HG02943 (cell line): ENCODE results near the gene KCNG2.

ENCODE experiments used
- ATAC-seq: cut with Tn5 transposase; IDR thresholded peaks from one replicate; pipeline ENCODE4 v1.9.1; 2021; ENCODE audit warnings: mild to moderate bottlenecking, low read depth, moderate library complexity; ENCODE audit not compliant: unreplicated experiment

The KCNG2 gene

DNA sequence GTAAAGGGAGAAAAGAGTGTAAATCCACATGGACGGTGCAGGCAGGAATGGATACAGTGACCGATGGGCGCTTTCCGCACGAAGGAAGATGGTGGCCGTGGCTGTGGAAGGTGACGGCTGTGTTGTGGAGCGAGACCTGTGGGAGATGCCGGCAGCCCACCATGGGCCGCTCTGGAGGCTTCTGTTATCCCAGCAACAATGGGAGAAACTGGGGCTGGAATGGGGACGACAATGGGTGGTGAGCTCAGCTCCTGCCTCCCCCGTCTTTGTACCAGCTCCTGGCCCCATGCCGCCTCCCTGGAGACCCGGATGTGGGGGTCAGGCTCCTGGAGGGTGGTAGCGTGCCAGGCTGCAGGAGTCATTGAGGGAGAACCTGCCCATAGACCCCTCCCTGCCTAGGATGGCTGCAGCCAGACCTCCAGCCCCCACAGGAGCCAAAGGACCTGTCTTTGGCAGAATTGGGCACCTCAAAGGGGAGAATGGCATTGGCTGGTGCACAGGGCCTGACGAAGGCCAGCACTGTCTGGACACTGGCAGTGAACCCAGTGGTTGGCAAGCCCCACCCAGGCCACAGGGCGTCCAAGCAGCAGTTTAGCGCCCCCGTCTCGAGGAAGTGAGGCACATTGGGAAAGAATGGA is 81.1 kb downstream of the KCNG2 start:
- ATAC-seq = no peak

DNA sequence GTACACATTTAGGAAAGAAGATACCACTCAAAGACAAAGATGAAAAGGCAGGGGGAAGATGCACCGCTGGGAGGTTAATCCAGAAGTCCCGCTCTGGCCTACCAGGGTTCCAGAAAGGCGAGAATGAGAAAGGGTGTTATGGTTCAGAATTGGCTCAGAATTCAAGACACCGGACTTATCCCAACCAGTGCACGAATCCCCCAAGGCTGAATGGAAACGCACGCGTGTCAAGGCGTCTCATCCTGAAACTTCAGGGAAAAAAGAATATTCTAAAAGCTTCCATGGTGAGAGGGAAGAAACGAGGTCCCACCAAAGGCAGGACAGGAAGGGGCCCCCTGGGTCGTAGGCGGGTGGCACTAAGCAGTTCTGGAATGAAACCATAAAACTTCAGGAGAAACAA is 81.8 kb downstream of the KCNG2 start:
- ATAC-seq = no peak

DNA sequence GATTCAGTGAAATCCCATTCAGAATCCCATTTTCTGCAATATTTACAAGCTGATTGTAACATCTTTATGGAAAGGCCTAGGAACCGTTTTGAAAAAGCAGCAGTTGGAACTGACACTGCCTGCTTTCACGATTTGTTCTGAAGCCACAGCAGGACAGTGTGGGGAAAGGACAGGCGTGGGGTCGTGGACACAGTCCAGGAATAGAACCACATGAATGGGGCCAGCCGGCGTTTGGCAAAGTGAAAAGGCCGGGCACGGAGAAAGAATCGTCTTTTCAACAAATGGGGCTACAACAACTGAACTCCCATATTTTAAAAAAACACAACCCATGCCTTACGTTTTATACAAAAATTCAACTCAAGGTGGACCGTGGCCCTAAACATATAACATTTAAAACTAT is 84.0 kb downstream of the KCNG2 start:
- no peak for ATAC-seq

DNA sequence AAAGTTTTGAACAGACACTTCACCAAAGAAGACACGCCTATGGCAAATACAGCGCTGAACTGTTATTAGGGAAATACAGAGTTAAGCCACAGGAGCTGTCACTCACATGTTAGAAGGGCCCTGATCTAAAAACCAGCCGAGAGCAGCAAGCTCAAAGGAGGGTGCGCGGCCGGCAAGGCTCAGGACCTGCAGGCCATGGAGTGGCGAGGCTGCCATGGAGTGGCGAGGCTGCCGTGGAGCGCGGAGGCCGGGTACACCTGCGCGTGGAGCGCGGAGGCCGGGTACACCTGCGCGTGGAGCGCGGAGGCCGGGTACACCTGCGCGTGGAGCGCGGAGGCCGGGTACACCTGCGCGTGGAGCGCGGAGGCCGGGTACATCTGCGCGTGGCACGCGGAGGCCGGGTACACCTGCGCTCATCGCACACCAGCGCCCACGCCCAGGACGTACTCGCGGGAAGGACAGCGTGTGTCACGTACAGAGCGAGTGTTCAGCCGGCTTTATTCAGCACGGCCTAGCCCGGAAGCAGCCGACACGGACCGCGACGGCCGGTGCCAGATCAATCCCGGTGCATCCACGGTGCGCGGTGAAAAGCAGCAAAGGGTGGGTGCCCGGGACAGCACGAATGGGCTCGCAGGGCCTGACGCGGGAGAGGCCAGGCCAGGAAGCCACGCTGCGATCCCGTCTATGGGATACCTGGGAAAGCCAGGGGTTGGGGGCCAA is 84.9 kb downstream of the KCNG2 start:
- no peak for ATAC-seq

DNA sequence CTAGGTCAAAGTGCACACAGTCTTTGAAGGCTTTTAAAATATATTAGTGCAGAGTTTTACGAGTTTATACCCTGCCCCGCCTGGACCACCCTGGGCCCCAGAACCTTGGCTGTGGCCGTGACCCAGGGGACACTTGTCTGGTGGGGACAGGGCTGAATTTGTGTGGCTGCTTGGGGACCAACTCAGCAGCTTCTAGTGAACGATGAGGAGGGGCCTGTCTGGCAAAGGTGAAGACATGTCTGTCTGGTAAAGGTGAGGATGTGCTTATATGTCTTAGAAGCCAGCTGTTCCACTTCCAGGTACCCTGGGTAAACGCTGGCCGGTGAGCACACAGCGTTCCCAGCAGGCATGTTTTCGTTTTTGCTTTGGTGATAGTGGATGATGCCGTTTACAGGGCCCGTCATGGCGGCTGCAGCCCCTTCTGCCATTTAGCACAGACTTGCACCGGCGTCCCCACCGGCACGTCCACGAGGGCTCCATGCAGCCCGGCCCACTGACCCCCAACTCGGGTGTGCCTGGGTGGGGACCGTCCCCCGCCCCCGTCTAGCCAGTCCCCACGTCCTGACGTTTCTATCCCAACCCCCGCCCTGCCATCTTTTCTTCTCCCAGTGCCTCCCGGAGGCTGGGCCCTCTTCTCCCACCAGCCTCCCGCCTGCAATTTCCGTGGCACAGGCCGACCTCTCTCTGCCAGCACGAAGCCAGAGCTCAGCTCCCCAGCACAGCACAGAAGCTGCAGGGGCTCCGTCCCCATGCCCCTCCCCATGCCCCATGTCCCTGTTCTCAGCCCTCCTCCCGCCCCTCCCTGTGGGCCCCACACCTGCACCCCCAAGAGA is 85.9 kb downstream of the KCNG2 start:
- no peak for ATAC-seq

DNA sequence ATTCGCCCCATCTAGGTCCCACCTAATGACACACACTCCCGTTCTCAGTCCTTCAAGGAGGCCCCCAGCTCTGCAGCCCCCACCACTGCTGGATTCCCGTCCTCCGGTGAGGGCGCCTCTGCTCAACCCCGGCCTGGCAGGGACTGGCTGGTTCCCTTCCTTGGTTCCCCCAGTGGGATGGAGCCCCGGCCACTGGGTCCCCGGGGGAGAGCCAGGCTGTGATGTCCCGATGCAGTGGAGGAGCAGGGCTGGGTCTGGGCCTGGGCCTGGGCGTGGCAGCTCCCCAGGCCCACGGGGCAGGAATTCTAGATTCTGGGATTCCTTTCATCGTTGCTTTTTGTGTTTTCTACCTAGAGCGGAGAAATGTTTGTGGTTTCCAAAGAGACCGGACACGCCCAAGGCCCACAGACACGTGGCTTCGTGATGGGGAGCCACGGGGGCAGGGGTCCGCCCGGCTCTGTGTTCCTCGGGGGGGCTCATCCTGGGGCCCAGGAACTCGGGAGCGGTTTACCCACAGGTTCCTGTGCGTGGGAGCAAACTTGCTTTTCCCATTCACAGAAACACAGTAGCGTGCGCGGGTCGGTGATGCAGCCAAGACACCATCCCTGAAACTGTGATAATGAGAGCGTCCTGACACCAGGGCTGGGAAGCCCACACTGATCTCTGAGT is 86.7 kb downstream of the KCNG2 start:
- ATAC-seq = no peak

DNA sequence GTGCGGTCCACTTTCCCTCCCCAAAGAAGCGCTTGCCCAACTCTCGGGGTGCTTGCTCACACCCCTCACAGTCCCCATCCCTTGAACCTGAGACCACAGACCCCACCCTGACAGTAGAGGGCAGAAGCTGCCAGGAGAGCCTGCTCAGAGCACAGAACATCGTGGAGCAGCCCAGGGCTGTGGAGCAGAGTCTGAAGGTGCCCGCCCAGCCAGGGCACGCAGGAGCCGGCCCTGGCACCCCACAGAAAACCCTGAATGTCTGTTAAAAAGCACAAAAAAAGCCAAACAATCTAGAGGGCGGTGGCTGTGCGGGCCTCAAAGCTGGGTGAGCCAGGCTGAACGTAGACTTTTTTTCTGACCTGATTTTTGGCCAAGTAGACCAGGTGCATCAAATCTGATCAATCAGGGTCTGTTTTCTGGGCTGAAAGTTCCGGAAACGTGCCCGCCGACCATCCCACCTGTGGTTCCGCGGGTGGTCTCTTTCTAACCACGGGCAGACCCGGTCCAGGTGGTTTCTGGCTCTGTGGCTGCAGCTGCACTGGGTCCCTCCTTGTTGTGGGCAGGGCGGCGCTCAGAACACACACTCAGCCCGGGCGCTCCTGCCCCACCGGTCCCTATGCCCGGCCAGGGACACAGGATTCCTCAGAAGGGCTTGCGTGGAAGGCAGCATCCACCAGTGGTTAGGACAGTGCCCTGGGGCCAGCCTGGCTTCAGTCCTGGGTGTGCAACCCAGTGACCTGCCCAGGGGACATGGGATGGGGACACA is 87.4 kb downstream of the KCNG2 start:
- no peak for ATAC-seq

DNA sequence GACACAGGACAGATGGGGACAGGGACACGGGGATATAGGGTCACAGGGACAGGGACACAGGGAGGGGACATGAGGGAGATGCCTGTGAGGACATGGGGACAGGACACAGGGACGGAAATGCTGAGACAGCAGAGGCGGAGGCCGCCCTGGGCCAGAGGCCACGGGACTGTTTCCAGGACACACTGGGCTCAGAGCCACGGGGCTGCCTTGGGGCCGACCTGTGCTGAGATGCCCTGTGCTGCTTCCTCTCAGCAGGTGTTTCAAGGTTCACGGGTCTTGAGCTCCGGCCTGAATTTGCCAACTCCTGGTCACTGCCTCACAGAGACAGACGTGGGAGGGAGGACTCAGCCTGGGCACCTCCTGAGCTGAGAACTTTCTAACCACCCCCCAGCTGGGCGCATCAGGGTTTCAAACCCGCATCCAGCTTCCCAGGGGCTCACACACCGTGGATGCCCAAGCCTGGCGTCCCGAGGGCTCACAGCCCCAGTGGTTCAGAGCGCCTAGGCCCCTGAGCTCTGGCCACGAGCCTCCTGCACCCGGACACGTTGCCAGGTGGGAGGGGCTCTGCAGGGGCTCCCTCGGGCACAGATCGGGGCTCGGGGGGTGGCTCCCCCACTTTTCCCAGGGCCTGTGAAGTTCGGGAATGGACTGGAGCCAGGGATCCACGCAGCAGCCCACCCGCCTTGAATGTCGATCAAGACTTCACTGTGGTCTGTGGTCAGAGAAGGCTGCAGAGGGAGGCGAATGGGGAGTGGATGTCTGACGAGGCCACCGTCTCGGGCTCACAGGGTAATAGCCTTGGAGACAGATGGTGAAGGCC is 89.7 kb downstream of the KCNG2 start:
- ATAC-seq = no peak

DNA sequence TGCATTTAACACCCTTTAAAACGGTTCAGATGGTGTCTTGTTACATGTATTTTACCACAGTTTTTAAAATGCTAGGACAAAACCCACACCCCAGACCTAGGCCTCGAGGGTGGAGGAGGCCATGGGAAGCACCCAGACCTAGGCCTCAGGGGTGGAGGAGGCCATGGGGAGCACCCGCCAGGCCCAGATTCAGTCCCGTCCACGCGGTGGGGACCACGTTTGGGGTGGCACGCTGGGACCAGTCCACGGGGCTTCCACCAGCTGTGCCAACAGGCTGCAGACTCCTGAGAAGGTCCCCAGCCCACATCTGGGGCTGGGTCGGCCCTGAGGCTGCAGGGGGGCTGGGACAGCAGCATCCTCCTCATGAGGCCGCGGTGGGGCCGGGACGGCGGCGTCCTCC is 90.3 kb downstream of the KCNG2 start:
- ATAC-seq = no peak

DNA sequence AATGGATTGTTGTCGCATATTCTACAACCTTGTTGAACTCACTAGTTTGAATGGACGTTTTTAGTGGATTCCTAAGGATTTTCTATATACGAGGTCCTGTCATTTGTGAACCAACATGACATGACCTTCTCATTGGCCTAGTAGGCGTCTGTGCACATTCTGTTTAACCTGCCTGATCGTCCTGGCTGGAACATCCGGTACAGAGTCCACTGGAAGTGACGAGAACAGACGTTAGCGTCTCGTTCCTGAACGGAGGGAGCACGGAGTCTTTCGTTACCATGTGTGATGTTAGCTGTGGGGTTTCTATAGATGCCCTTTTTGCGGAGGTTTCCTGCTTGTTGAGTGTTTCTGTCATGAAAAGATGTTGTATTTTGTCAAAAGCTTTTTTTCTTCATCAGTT is 91.8 kb downstream of the KCNG2 start:
- no peak for ATAC-seq

DNA sequence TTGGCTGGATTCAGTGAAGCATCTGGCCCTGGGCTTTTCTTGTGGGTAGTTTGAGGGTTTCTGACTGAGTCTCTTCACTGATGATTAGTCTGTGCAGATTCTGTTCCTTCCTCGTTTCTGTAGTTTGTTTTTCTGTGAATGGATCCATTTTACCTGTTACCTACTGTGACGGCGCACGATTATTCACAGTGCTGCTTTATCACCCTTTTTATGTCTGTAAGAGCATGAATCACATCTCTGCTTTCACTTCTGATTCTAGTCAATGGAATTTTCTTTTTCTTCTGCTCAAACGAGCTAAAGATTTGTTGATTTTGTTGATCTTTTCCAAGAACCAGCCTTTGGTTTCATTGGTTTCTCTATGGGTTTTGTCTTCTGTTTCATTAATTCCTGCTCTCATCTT is 92.9 kb downstream of the KCNG2 start:
- no peak for ATAC-seq

DNA sequence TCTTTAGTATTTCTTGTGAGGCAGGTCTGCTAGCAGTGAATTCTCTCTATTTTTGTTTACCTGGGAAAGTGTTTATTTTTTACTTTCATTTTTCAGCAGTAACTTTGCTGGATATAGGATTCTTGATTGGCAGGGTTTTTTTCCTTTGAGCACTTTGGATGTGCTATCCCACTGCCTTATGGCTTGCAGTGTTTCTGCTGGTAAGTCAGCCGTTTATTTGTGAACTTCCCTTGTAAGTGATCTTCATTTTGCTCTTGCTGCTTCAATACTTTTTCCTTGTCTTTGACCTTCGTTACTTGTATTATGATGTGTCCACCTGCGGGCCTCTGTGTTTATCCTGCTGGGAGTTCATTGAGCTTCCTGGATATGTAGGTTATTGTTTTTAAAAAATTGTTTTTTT is 99.0 kb downstream of the KCNG2 start:
- ATAC-seq = no peak

DNA sequence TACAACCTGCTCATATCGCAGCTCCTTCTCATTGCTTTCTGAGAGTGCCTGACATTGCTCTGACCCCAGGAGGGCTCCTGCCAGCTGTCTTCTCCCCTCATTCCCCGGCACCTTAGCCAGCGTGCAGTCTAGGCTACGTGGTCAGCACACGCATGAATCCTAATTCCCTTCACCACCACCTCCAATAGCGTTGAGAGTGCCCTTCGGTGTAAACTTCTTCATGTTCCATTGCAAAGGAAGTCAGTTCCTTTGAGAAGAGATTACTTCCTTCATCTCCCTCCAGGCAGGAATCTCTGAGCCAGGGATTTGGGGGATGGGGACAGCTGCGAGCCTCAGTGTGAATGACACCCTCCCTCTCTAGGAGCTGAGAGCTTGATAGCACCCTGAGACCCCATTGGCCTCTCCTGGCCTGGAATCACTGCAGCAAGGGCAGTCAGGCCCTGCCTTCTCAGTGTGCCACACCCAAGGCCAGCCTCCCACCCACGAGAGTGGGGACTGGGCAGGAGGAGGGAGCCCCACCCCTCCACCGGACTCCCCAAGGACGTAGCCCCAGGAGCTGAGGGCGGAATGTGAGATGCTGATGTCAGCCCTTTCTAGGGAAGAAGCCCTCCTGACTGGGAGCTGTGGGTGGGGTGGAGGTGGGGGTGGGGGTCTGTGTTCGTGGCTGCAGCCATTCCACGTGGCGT is 100.3 kb downstream of the KCNG2 start:
- ATAC-seq = no peak

DNA sequence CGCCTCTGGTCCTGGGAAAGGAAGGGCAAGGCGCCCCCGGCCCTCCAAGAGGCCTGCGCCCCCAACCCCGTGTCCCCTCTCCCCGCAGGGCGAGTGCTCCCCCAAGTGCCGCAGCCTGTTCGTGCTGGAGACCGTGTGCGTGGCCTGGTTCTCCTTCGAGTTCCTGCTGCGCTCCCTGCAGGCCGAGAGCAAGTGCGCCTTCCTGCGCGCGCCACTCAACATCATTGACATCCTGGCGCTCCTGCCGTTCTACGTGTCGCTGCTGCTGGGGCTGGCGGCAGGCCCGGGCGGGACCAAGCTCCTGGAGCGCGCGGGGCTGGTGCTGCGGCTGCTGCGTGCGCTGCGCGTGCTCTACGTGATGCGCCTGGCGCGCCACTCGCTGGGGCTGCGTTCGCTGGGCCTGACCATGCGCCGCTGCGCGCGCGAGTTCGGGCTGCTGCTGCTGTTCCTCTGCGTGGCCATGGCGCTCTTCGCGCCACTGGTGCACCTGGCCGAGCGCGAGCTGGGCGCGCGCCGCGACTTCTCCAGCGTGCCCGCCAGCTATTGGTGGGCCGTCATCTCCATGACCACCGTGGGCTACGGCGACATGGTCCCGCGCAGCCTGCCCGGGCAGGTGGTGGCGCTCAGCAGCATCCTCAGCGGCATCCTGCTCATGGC is 101.3 kb downstream of the KCNG2 start:
- no peak for ATAC-seq

DNA sequence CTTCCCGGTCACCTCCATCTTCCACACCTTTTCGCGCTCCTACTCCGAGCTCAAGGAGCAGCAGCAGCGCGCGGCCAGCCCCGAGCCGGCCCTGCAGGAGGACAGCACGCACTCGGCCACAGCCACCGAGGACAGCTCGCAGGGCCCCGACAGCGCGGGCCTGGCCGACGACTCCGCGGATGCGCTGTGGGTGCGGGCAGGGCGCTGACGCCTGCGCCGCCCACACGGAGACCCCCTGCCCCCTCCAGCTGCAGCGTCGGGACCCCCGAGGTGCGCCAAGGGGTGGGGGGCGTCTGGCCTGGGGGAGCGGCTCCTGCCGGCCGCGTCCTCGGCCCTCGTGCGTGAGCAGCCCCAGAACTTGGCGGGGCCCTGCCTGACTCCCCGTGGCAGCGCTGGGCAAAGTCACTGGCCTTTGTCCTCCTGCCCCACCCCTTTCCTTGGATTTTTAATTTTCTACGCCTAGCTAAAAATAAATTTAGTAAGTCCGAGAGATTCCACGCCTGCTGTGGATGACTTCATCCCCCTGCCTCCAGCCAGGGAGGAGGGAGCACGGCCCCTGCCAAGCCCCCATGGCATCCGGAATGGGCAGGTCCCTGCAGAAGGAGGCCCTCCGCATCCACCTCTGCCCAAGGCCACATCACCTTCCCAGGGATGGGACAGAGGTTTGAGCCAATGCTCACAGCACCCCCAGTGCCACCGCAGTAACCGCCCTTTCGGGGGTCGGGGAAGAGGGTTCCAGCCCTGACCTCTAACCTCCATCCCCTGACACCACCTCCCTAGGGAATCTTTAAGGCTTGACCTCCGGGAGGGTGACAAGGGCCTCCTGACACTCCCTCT is 102.1 kb downstream of the KCNG2 start:
- no peak for ATAC-seq

DNA sequence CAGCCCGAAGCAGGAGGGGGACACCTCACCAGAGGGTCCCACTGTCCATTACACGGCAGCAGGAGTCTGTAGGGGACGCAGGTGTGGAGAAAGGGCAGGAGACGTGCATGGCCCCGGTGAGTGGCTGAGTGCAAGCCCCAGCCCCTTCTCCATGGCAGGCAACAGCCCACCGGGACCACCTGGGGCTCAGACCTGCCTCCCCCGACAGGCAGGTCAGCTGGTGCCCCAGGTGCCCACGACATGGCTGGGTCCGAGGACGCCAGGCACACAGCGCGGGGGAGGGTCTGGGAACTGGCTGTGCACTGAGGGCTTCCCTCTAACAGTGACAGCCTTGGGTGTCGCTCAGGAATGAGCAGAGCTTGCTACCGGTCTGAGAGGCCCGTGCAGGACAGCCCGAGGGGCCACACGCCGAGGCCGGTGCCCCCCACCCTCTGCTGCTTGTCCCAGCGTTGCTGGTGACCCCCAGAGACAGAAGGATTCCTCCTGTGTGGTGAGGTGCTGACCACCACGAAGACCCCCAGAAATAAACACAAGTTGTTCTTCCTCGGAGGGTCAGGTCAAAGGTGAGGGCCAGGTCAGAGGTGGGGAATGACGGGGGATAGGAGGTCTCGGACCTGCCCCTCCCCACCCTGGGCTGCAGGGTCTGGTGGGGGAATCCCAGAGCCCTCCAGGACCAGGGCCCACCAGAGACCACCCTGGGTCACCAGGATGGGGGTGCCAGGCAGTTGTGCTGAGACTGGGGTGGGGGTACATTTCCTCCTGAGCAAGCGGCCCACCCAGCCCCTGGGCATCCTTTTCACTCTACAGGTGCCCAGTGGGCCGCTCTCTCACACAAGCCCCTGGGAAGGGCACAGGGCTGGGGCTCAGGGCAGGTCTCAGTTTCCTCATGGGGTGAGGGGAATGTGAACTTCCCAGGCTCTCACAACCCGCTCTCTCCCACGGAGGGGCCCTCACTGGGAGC is 103.2 kb downstream of the KCNG2 start:
- no peak for ATAC-seq
